ENCODE data around the gene CHST11.

Gene CHST11

DNA sequence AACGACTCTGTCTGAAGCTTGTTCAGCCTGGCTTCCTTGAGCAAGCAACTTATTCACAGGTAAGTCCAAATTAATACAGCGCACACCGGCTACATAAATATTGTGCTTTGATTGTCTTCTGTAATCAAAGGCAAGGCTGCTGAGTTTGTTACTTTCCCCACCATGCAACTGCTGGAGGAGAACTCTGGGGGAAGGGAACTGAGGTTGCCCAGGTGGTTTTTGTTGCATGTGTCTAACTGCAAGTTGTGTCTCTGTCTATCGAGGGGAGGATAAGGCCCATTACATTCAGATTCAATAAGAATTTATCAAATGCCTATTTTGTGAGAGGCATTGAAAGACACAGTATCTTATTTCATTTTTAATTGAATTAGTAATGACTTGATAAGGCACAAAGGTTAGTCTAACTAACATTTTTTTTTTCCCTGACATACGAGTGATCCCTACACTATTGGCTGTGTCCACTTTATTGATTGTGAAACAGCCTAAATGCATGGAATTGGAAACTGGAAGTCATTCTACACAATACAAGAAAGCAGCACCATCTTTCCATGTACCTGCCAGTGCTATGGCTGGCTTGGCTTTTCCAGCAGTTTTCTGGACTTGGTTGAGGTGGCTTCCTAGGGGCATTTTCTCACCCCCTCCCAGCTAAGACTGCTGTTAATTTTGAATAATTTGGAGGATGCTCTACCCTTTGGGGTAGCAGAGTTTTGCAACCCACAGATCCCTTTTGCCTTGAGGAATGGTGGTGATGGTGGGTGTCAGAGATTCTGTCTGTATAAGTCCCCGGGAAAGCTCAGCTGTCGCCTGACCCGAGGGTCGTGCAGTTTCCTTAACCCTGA, 951 bp upstream of the CHST11 start:
- DNase-seq, result peak; percentile 49
- Histone ChIP-seq H3K9ac (ENCODE audit: low read depth, low read length) (peak overlapping the region; percentile 98), H3K36me3 (ENCODE audit: insufficient read depth, low read length) (peaks cover 38% of the 10 kb centered on the region), H3K4me3 (ENCODE audit: low read depth in 1 of 2, low read length in 2 of 2) (peak overlapping the region; percentile 78 to 99; a peak in 3 of 4 replicates), H2AFZ (ENCODE audit: low read depth, low read length) (peak overlapping the region; percentile 54), H3K79me2 (ENCODE audit: insufficient read depth, low read length) (peaks cover 48% of the 10 kb centered on the region), H3K9me3 (ENCODE audit: insufficient read depth, low read length, severe bottlenecking) (peaks cover 2% of the 10 kb centered on the region), H4K20me1 (ENCODE audit: insufficient read depth, low read length) (peaks cover 46% of the 10 kb centered on the region), H3K4me1 (ENCODE audit: insufficient read depth, low read length) (peaks cover 30% of the 10 kb centered on the region), H3K27ac (ENCODE audit: low read length) (peak overlapping the region; percentile 48), H3K27me3 (ENCODE audit: insufficient read depth, low read length, poor library complexity) (no peaks in the 10 kb centered on the region), H3K4me2 (ENCODE audit: insufficient read depth, low read length) (peak overlapping the region; percentile 83)
- ATAC-seq (ENCODE audit: insufficient read depth, low read depth), result no peak
- no peak for TF ChIP-seq EZH2 (IDR thresholded peaks at IDR 0.05; ENCODE audit: borderline replicate concordance, low read depth, low read length, severe bottlenecking)
- TF ChIP-seq, protein P1, sequence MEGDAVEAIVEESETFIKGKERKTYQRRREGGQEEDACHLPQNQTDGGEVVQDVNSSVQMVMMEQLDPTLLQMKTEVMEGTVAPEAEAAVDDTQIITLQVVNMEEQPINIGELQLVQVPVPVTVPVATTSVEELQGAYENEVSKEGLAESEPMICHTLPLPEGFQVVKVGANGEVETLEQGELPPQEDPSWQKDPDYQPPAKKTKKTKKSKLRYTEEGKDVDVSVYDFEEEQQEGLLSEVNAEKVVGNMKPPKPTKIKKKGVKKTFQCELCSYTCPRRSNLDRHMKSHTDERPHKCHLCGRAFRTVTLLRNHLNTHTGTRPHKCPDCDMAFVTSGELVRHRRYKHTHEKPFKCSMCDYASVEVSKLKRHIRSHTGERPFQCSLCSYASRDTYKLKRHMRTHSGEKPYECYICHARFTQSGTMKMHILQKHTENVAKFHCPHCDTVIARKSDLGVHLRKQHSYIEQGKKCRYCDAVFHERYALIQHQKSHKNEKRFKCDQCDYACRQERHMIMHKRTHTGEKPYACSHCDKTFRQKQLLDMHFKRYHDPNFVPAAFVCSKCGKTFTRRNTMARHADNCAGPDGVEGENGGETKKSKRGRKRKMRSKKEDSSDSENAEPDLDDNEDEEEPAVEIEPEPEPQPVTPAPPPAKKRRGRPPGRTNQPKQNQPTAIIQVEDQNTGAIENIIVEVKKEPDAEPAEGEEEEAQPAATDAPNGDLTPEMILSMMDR (IDR thresholded peaks at IDR 0.05; ENCODE audit: borderline replicate concordance, extremely low read depth, low read length, poor library complexity, severe bottlenecking), result no peak

DNA sequence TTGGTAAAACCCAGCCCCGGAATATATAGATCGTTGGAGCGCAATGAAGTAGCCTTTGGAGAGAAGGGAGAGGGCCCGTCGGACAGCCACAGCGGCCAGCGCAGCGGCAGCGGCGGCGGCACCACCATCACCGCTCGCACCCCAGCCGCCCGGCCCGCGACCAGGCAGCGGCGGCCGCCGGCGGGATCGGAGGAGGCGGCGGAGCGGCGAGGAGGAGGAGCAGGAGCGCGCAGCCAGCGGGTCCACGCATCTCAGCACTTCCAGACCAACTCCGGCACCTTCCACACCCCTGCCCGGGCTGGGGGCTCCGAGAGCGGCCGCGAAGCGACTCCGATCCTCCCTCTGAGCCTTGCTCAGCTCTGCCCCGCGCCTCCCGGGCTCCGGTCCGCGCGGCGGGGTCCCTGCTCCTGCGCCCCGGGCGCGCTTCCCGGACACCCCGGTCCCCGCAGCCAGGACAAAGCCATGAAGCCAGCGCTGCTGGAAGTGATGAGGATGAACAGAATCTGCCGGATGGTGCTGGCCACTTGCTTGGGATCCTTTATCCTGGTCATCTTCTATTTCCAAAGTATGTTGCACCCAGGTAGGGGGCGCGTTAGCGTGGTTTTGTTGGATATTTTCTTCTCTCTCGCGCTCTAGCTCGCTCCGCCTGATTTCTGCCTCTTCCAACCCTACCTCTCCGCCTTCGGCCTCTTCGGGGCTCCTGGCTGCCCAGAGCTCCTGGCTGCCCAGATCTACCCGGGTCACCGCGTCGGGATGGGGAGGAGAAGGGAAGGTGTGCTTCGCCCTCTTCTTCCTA, 400 bp downstream of the CHST11 start:
- Histone ChIP-seq H3K9ac (ENCODE audit: low read depth, low read length) (peak overlapping the region; percentile 98), H3K4me1 (ENCODE audit: insufficient read depth, low read length) (peaks cover 43% of the 10 kb centered on the region), H3K36me3 (ENCODE audit: insufficient read depth, low read length) (peaks cover 44% of the 10 kb centered on the region), H2AFZ (ENCODE audit: low read depth, low read length) (no peak overlapping the region), H4K20me1 (ENCODE audit: insufficient read depth, low read length) (peaks cover 54% of the 10 kb centered on the region), H3K4me3 (ENCODE audit: low read depth in 1 of 2, low read length in 2 of 2) (peak overlapping the region; percentile 78 to 99), H3K27ac (ENCODE audit: low read length) (peak overlapping the region; percentile 91), H3K79me2 (ENCODE audit: insufficient read depth, low read length) (peaks cover 62% of the 10 kb centered on the region), H3K9me3 (ENCODE audit: insufficient read depth, low read length, severe bottlenecking) (no peaks in the 10 kb centered on the region), H3K27me3 (ENCODE audit: insufficient read depth, low read length, poor library complexity) (no peaks in the 10 kb centered on the region), H3K4me2 (ENCODE audit: insufficient read depth, low read length) (peak overlapping the region; percentile 83)
- ATAC-seq (ENCODE audit: insufficient read depth, low read depth) (peak; percentile 29), DNase-seq (peak; percentile 68)
- TF ChIP-seq, protein P1 (IDR thresholded peaks at IDR 0.05; ENCODE audit: borderline replicate concordance, extremely low read depth, low read length, poor library complexity, severe bottlenecking), result peak; percentile 65
- TF ChIP-seq EZH2 (IDR thresholded peaks at IDR 0.05; ENCODE audit: borderline replicate concordance, low read depth, low read length, severe bottlenecking), result no peak

DNA sequence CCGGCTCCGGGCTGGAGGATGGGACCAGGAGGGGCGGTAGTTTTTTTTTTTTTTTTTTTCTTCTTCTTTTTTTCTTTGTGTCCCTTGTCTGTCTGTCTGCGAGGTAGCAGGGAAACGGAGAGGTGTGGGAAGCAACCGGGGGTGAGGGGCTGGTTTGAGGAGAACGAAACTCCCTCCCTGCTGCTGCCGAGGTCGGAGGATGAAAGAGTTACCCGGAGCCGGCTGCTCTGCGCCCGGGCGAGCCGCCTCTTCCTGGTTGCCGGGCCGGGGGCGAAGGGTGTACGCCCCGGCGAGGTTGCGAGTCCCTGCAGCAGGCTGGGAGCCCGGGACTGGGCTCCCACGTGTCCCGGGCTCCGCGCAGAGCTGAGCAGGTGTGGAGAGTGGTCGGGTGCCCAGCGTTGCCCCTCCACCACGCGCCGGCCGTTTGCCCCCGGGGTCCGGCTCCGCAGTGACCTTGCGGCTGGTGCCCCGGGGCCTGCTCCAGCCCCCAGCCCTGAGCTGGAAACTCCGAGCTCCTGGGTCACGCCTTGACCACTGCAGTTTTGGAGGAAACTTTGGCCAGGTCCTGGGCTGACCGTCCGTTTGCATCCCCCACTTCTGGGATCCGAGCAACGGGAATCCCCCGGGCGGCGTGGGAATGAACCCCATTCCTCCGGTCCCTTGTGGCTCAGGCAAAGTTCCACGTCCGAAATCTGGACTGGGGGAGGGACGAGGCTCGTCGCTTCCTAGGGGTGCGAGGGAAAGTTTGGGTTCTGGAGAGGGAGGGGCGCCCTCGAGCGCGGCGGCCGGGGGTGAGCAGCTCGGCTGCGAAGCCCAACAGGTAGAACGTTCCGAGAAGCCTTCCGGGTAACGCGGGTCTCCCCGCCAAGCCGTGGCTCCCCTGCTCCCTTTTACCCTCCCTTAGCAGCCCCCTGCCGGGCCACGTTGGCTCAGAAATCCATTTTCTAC, 1.3 kb downstream of the CHST11 start:
- H3K79me2 ChIP-seq (ENCODE audit: insufficient read depth, low read length), result peaks cover 70% of the 10 kb centered on the region

More for the DNA sequence above, 1.3 kb downstream of the CHST11 start:
- ATAC-seq (ENCODE audit: insufficient read depth, low read depth) (peak; percentile 15), DNase-seq (peak; percentile 64)
- Histone ChIP-seq H3K4me2 (ENCODE audit: insufficient read depth, low read length) (peak overlapping the region; percentile 83), H3K9ac (ENCODE audit: low read depth, low read length) (peak overlapping the region; percentile 98), H3K27me3 (ENCODE audit: insufficient read depth, low read length, poor library complexity) (no peaks in the 10 kb centered on the region), H3K36me3 (ENCODE audit: insufficient read depth, low read length) (peaks cover 50% of the 10 kb centered on the region), H4K20me1 (ENCODE audit: insufficient read depth, low read length) (peaks cover 54% of the 10 kb centered on the region), H3K4me3 (ENCODE audit: low read depth in 1 of 2, low read length in 2 of 2) (peak overlapping the region; percentile 78 to 99), H2AFZ (ENCODE audit: low read depth, low read length) (0 out of 2 replicates have a peak overlapping the region, but pooled peaks have one; percentile 21), H3K27ac (ENCODE audit: low read length) (peak overlapping the region; percentile 91), H3K4me1 (ENCODE audit: insufficient read depth, low read length) (peaks cover 52% of the 10 kb centered on the region), H3K9me3 (ENCODE audit: insufficient read depth, low read length, severe bottlenecking) (no peaks in the 10 kb centered on the region)
- no peak for TF ChIP-seq EZH2 (IDR thresholded peaks at IDR 0.05; ENCODE audit: borderline replicate concordance, low read depth, low read length, severe bottlenecking)
- TF ChIP-seq, protein P1 (IDR thresholded peaks at IDR 0.05; ENCODE audit: borderline replicate concordance, extremely low read depth, low read length, poor library complexity, severe bottlenecking), result no peak

Data from DND-41 (cell line).